SU-DHL-6 (cell line): Measurements from ENCODE around the gene ENAM.
A peak's percentile ranks its signal among the peaks of the same experiment; 100 is the strongest.

Source experiments
- CTCF ChIP-seq: fragments of 200-600 bp; sonication (generic); IDR thresholded peaks from one replicate; pipeline ENCODE4 v1.5.1; 2017; ENCODE audit warnings: antibody characterized with exemption, mild to moderate bottlenecking, low read length, moderate library complexity; ENCODE audit not compliant: insufficient read depth, poor library complexity, severe bottlenecking
- EZH2phosphoT487 ChIP-seq: fragments of 200-600 bp; sonication (generic), shearing (Covaris generic); conservative IDR thresholded peaks from 2 replicates; pipeline ENCODE4 v1.6.1; 2018; ENCODE audit warnings: mild to moderate bottlenecking, antibody characterized with exemption, low read length, moderate library complexity, mixed read lengths

- TF ChIP-seq CTCF (peak; percentile 46), EZH2phosphoT487 (no peak)
These were observed 59.6 kb downstream of the ENAM start, which contains the start of gene UTP3 for GRCh38 chr4:70687821-70688794.
